GM12878 (cell line): Measurements from ENCODE around the gene NXPH1. TPM values are rescaled to one million over a fixed set of nuclear protein-coding genes. Genes with fewer than 3 reads are reported as not detected.

ENCODE experiments used
- ATAC-seq: fragments of 200-7000 bp; cut with Tn5 transposase; 3 replicates; pipeline ENCODE4 v1.9.1; 2020; ENCODE audit warnings: mild to moderate bottlenecking, moderate library complexity
- BruUV-seq: library from RNA; stranded (reverse); fragments of 400-500 nt; replicated peaks from 2 replicates; lab custom pipeline; 2021; lab: Mats Ljungman, UMichigan
- CTCF ChIA-PET: fragments of 300-600 bp; sonication (Branson Sonifier 250); formaldehyde crosslinking; extraction: SDS; loops from one replicate; lab custom pipeline; 2021; ENCODE audit warnings: inconsistent platforms; lab: Yijun Ruan, JAX
- POLR2A ChIA-PET: fragments of 350-600 bp; formaldehyde crosslinking; extraction: SDS; loops from one replicate; lab custom pipeline; 2021; ENCODE audit warnings: inconsistent platforms; lab: Charles Lee
- RAD21 ChIA-PET: fragments of 300-600 bp; sonication (Branson Sonifier 250); formaldehyde crosslinking; loops from one replicate; lab custom pipeline; 2023; ENCODE audit warnings: antibody characterized with exemption; ENCODE audit not compliant: unreplicated experiment; lab: Charles Lee
- SMC1A ChIA-PET: fragments of 300-600 bp; sonication (Branson Sonifier 250); formaldehyde crosslinking; loops from one replicate; lab custom pipeline; 2023; ENCODE audit not compliant: unreplicated experiment, uncharacterized antibody; lab: Charles Lee
- DNase-seq: peaks from one replicate; pipeline ENCODE4 v3.0.0-alpha.2; 2011; ENCODE audit warnings: low read depth, low spot score
- FAIRE-seq: peaks from 3 replicates; lab custom pipeline; 2011; peaks lifted over from hg19 to GRCh38; lab: Jason Lieb, UNC
- H2AFZ ChIP-seq: 2 replicates; pipeline ENCODE4 v1.6.0; 2011; ENCODE audit warnings: low read depth, low read length, control low read depth; ENCODE audit not compliant: control insufficient read depth
- H3K27ac ChIP-seq: 2 replicates; pipeline ENCODE4 v1.5.1; 2011; ENCODE audit warnings: control low read depth; ENCODE audit not compliant: control insufficient read depth, insufficient read depth
- H3K27me3 ChIP-seq, 2 experiments: replicated peaks in 1 of 2; 2 replicates each; pipeline versions ENCODE4 v1.6.0 to v1.6.1; 2011; ENCODE audit warnings: low read length in 1 of 2; ENCODE audit not compliant: control insufficient read depth in 2 of 2, insufficient read depth in 2 of 2
- H3K36me3 ChIP-seq, 2 experiments: 2 replicates each; pipeline ENCODE4 v1.5.1; 2011; ENCODE audit warnings: low read length in 1 of 2; ENCODE audit not compliant: control insufficient read depth in 2 of 2, insufficient read depth in 2 of 2
- H3K4me1 ChIP-seq: 2 replicates; pipeline ENCODE4 v1.6.1; 2011; ENCODE audit warnings: mild to moderate bottlenecking, low read length, moderate library complexity, mixed read lengths; ENCODE audit not compliant: control insufficient read depth, insufficient read depth
- H3K4me2 ChIP-seq: 2 replicates; pipeline ENCODE4 v1.6.0; 2011; ENCODE audit warnings: control low read depth; ENCODE audit not compliant: control insufficient read depth, insufficient read depth
- H3K4me3 ChIP-seq: fragments of 200-600 bp; sonication (generic); 2 replicates; pipeline ENCODE4 v1.5.1; 2016
- H3K79me2 ChIP-seq: 2 replicates; pipeline ENCODE4 v1.6.0; 2011; ENCODE audit warnings: low read length; ENCODE audit not compliant: control insufficient read depth, insufficient read depth
- H3K9ac ChIP-seq: 2 replicates; pipeline ENCODE4 v1.8.0; 2011; ENCODE audit warnings: low read length, control low read depth, mixed read lengths; ENCODE audit not compliant: control insufficient read depth, insufficient read depth
- H3K9me3 ChIP-seq: replicated peaks from 3 replicates; pipeline ENCODE4 v1.5.1; 2011; ENCODE audit warnings: mild to moderate bottlenecking, low read length; ENCODE audit not compliant: control insufficient read depth, insufficient read depth
- H4K20me1 ChIP-seq: 2 replicates; pipeline ENCODE4 v1.6.0; 2011; ENCODE audit not compliant: control insufficient read depth, insufficient read depth
- CHD1 ChIP-seq: IDR thresholded peaks from 2 replicates; pipeline ENCODE4 v1.6.1; 2012; ENCODE audit warnings: low read depth, low read length, improper control_type of control experiment
- CHD4 ChIP-seq: fragments of 200-600 bp; sonication (generic); IDR thresholded peaks from 2 replicates; pipeline ENCODE4 v1.6.1; 2016; ENCODE audit warnings: mild to moderate bottlenecking
- RB1 ChIP-seq: fragments of 450-650 bp; formaldehyde crosslinking; IDR thresholded peaks from 2 replicates; pipeline ENCODE4 v1.6.1; 2017; ENCODE audit warnings: mild to moderate bottlenecking, borderline replicate concordance
- SKIL ChIP-seq: fragments of 450-650 bp; IDR thresholded peaks from 2 replicates; pipeline ENCODE4 v1.6.1; 2017; ENCODE audit warnings: mild to moderate bottlenecking, low read depth, inconsistent platforms; ENCODE audit not compliant: poor library complexity, severe bottlenecking
- WGBS: methylation state at CpG from one replicate; pipeline ENCODE4 v1.1.6; 2016; ENCODE audit warnings: low lambda C conversion rate; ENCODE audit not compliant: insufficient replicate concordance, insufficient coverage; ENCODE audit errors: missing lambda C conversion rate; 5-methylcytosine and 5-hydroxymethylcytosine counted together
- in situ Hi-C: fragments of 300-500 bp; cut with MboI; formaldehyde crosslinking; loops from 9 replicates; pipeline ENCODE4 v1.14.3; 2018; ENCODE audit warnings: mixed read lengths
- intact Hi-C: fragments of 100-400 bp; cut with micrococcal nuclease; formaldehyde crosslinking; loops from one replicate; pipeline ENCODE4 v1.14.2; 2022; ENCODE audit not compliant: unreplicated experiment
- polyA plus RNA-seq, 11 experiments: library from polyadenylated mRNA; depleted of rRNA in 4 of 11; unstranded in 6 of 11; stranded (reverse) in 5 of 11; fragments of >200 nt; fragmentation: Nextera tagmentation in 4 of 11; fragmentation: Illumina TruSeq in 1 of 11; extraction: Ambion mirVana in 4 of 11; extraction: Trizol in 1 of 11; gene quantifications; 1 replicate in 1 of 11; 2 replicates in 10 of 11; pipeline versions ENCODE4 v1.2.1 to v1.2.3, GENCODE V29; 2011 to 2016; ENCODE audit warnings: inconsistent platforms in 2 of 11, missing spikeins in 2 of 11, low read depth in 1 of 11
- total RNA-seq, 4 experiments: library from RNA; depleted of rRNA in 3 of 4; stranded (reverse); fragments of >200 nt in 3 of 4; fragmentation: Illumina TruSeq in 1 of 4; extraction: Trizol in 1 of 4; gene quantifications; 2 replicates each; pipeline versions ENCODE4 v1.2.1 to v1.2.3, GENCODE V29; 2013 to 2021

NXPH1 gene
- total and polyA plus RNA-seq, 10 of the 15 experiments (the other 5 are each of a cell fraction or from before 2014, with no cell fraction given) = 0.06 to 0.34 TPM; not detected in 8

GRCh38 chr7:8490391-8491045 lies 57.1 kb downstream of the NXPH1 start:
- no peak overlapping the region for H3K9ac ChIP-seq
- intact Hi-C loops = no loop called here
- no peak overlapping the region for H2AFZ ChIP-seq
- TF ChIP-seq SKIL (no peak), RB1 (no peak), CHD1 (no peak), CHD4 (no peak)
- TF ChIP-seq, all 136 proteins: peak for 0
- ChIA-PET RAD21 (no interaction called here), CTCF (interaction anchor here (1.4 kb wide), 1 partner anchor 9 kb away, joined by 4 read pairs; no protein-coding TSS in a partner anchor), SMC1A (interaction anchor here (0.9 to 1.4 kb wide), 3 partner anchors 14 to 33 kb away, joined by 3 read pairs; no protein-coding TSS in a partner anchor), POLR2A (no interaction called here)
- in situ Hi-C loops = no loop called here
- Histone ChIP-seq H3K4me2 (no peak overlapping the region), H3K4me3 (no peak overlapping the region), H3K9me3 (no peaks in the 10 kb centered on the region), H3K79me2 (no peaks in the 10 kb centered on the region), H3K27ac (no peak overlapping the region), H3K27me3 (no peaks in the 10 kb centered on the region), H3K4me1 (no peaks in the 10 kb centered on the region), H3K36me3 (no peaks in the 10 kb centered on the region), H4K20me1 (no peaks in the 10 kb centered on the region)
- 30% methylated on average over 4 of the region's 4 CpGs for WGBS
- FAIRE-seq = no peak
- no peak for DNase-seq
- no peak for ATAC-seq
- no TSS peak for BruUV-seq
